HG03342 (cell line): ENCODE results near the gene RGS12.

Experiments
- ATAC-seq: cut with Tn5 transposase; IDR thresholded peaks from one replicate; pipeline ENCODE4 v1.9.1; 2021; ENCODE audit warnings: mild to moderate bottlenecking, moderate library complexity; ENCODE audit not compliant: unreplicated experiment

The RGS12 gene

GRCh38 chr4:3252831-3253641 lies 39.8 kb upstream of the RGS12 start:
- ATAC-seq, result no peak

- no peak for ATAC-seq
These were observed 39.0 kb upstream of the RGS12 start for GRCh38 chr4:3253808-3254207.

GRCh38 chr4:3254302-3255131 lies 38.3 kb upstream of the RGS12 start:
- no peak for ATAC-seq

- ATAC-seq, result no peak
These were observed 37.1 kb upstream of the RGS12 start for GRCh38 chr4:3255611-3256186.

- no peak for ATAC-seq
These were observed 36.4 kb upstream of the RGS12 start for GRCh38 chr4:3256230-3257102.

- no peak for ATAC-seq
These were observed 35.7 kb upstream of the RGS12 start for GRCh38 chr4:3257103-3257555.

GRCh38 chr4:3257556-3258482 lies 35.0 kb upstream of the RGS12 start:
- no peak for ATAC-seq

- no peak for ATAC-seq
These were observed 31.2 kb upstream of the RGS12 start for GRCh38 chr4:3261411-3262207.

GRCh38 chr4:3262208-3263052 lies 30.4 kb upstream of the RGS12 start:
- ATAC-seq, result no peak

GRCh38 chr4:3263053-3263875 lies 29.6 kb upstream of the RGS12 start:
- ATAC-seq, result no peak

- ATAC-seq, result no peak
These were observed 29.0 kb upstream of the RGS12 start for GRCh38 chr4:3263876-3264193.

GRCh38 chr4:3266076-3266475 lies 26.7 kb upstream of the RGS12 start:
- ATAC-seq, result no peak

- no peak for ATAC-seq
These were observed 25.0 kb upstream of the RGS12 start for GRCh38 chr4:3267576-3268394.

- ATAC-seq, result no peak
These were observed 24.3 kb upstream of the RGS12 start for GRCh38 chr4:3268395-3269104.

- ATAC-seq, result no peak
These were observed 23.5 kb upstream of the RGS12 start for GRCh38 chr4:3269105-3269927.
